Measurements from ENCODE around the gene HS3ST1.

HS3ST1 gene

DNA sequence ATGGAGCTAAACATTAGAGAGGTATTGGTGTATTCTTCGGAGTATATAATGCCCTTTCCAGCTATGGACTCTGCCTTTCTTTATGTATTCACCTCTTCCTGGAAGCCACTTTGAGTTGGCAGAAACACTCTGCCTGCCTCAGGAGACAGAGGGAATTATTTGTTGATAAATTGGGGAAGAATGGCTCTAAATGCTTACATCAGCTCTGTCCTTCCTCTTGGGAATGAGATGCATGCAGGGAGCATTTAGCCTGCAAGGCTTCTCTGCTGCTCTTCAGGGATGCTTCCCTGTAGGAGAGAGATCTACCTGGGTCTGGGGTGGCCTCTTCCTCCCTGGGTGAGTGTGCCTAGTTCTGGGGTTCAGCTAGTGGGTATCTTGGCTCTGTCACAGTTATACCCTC, 6.9 kb upstream of the HS3ST1 start:
- no peak for DNase-seq (ENCODE audit: low read depth in 2 of 2)

GRCh38 chr4:11431111-11431510, 2.4 kb upstream of the HS3ST1 start:
- no peak for DNase-seq (ENCODE audit: low read depth in 2 of 2)

DNA sequence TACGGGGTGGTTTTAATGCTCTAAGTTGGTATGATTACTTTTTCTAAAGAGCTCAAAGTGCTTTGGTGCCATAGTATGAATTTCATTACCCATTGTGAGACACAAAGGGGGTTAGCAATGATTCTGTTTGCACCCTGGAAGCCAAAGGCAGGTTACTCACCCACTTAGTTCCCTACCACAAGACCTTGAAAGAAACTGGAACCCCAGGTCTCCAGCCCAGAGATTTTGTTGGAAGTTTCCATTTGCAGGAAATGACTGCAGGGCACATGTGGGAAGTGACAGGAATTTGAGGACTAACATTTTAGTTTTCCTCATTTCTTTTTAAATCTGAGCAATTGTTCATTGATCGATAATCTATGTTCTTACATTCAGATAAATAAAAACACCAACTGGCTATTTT, 1.8 kb upstream of the HS3ST1 start:
- DNase-seq (ENCODE audit: low read depth in 2 of 2) = no peak

DNA sequence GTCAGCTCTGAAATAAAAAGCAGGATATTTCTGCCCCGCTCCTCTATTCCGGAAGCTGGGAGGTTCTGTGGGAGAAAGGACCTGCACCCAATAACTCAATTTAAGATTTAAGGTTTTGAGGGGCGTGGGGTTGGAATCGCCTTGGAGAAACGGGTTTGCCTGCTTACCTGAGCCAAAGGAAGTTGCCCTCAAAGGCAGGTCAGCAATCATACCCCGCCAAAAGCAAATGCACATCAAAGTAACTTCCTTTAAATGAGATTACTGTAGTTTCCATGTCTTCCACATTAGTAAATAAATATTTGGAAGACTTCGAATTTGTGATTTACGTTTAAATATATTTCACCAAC, 978 bp upstream of the HS3ST1 start:
- no peak for DNase-seq (ENCODE audit: low read depth in 2 of 2)

DNA sequence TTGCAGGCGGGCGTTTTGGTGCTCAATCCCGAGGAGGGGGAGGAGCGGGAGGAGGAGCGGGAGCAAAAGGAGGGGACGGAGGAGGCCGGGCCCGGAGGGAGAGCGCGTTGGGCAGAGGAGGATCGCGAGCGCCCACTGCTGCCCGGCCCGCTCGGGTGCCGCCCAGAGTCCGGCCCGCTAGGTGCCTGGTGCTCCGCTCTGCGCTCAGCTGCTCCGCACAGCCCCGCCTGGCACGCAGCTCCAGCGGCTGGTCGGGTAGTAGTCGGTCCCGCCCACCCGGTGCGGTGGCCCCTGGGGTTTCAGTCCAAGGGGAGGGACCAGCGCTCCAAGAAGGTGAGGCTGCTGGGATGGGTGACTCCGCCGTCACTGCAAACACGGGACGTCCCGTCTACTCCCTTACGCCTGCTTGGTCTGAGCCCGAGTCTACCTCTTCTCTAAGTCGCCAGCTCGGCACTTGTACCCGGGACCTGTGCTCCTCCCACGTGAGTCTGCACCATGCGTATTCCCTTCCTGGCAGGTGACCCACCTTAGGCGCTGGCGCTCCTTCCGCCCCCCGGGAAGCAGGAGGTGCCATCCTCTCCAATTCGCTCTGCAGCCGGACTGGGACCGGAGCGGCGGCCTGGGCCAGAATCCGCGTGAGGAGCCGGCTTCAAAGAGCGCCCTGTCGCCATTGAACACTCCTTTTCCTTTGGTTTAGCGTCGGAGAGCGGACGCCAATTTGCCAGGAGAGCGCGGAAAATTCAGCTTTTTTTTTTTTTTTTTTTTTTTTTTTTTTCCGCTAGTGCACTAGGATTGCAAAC, 405 bp upstream of the HS3ST1 start:
- DNase-seq (ENCODE audit: low read depth in 2 of 2) = no peak

DNA sequence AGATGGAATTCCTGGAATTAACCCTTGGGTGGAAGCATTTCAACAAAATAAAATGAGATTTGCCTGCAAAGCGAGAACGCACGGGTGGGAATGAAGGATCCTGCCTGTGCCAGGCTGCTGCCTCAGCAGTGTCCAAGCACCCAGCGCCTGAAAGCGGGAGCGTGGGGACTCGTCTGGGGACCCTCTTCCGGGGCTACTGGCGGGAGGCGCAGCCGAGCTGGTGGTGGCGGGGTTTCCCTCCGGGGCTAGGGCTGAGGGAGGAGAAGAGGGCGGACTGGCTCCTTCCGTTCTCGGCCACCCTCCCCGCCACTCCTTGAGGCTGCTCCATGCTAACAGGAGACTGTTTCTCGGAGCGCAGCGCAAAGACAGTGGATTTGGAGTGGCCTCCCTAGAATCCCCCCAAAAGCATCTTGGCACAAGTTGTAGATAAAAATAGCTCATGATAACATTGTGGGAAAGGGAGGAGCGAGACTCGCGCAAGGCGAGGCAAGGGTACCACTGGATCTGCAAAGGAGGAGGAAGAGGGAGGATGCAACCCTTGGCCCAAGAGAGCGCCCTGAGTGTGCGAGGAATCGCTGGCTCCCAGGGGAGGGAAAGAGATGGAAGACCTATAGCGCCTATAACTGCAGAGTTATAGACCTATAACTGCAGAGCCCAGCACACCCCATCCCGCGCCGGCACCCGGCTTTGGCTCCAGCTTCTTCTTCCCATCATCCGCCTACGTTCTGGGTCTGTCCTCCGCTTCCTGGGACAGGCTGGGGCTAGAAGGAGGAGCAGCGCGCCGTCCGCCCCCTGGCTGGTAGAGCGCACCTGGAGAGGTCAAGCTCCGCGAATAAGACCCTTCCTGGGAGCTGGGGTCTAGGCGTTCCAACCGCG, 1.3 kb downstream of the HS3ST1 start:
- DNase-seq (ENCODE audit: low read depth in 2 of 2) = no peak

- no peak for DNase-seq (ENCODE audit: low read depth in 2 of 2)
These were observed 2.0 kb downstream of the HS3ST1 start for GRCh38 chr4:11426731-11427120.

DNA sequence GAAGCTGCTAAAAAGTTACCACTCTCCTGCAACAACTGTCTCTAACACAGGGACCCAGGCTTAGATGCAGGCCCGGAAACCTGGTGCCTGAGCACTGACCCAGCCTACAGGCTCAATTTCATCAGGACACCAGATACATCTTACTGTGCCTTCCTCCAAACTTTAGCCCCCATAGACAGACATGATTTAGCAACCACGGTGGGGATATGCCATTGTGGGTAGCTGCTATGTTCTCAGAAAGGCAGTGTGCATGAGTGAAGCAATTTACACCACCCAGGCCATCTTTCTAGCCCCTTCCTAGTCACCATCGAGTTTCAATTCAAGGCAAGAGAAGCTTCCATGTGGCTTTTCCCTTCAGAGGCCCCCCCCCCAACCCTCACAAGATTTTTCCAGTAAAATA, 2.7 kb downstream of the HS3ST1 start:
- no peak for DNase-seq (ENCODE audit: low read depth in 2 of 2)

DNA sequence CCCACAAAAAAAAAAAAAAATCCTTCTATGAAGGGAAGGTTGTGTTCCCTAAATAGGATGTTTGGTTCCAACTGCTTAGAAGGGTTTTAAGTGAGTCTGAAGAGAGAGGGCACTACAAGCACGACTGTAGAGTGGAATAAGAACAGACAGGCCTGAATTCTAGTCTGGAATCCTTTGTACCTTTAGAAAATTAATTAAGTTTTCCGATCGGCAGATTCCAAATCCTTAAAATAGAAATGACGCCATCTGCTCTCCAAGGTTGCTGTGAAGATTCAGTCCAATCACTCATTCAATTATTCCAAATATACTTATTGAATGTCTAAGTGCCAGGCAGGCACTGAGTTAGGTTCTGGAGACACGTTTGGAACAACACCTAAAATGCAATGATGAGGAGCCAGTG, 3.8 kb downstream of the HS3ST1 start:
- DNase-seq (ENCODE audit: low read depth in 2 of 2) = no peak

GRCh38 chr4:11424000-11424399, 4.7 kb downstream of the HS3ST1 start:
- no peak for DNase-seq (ENCODE audit: low read depth in 2 of 2)

DNA sequence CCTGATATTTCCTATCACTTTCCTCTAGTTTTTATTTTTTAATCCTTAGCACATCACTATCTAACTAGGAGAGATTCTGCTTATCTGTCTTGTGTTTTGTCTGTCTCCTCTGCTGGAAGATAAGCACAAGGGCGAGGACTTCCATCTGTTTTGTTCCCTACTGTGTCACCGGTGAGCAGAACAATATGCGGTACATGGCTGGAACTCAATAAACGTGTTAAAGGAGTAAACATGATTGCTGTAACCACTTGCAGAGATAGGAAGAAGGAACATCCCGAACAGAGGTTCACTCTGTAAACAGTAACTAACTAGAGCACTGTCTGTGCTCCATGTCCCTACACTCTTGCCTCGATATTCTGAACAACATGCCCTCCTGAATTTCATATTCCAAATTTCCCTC, 5.2 kb downstream of the HS3ST1 start:
- DNase-seq (ENCODE audit: low read depth in 2 of 2) = no peak

- no peak for DNase-seq (ENCODE audit: low read depth in 2 of 2)
These were observed 7.6 kb downstream of the HS3ST1 start for GRCh38 chr4:11421116-11421515.

- DNase-seq (ENCODE audit: low read depth in 2 of 2) = no peak
These were observed 8.4 kb downstream of the HS3ST1 start for GRCh38 chr4:11420327-11420726.

- DNase-seq (ENCODE audit: low read depth in 2 of 2) = no peak
These were observed 10.1 kb downstream of the HS3ST1 start for GRCh38 chr4:11418610-11419009.

GRCh38 chr4:11416767-11417113, 12.0 kb downstream of the HS3ST1 start:
- no peak for DNase-seq (ENCODE audit: low read depth in 2 of 2)

DNA sequence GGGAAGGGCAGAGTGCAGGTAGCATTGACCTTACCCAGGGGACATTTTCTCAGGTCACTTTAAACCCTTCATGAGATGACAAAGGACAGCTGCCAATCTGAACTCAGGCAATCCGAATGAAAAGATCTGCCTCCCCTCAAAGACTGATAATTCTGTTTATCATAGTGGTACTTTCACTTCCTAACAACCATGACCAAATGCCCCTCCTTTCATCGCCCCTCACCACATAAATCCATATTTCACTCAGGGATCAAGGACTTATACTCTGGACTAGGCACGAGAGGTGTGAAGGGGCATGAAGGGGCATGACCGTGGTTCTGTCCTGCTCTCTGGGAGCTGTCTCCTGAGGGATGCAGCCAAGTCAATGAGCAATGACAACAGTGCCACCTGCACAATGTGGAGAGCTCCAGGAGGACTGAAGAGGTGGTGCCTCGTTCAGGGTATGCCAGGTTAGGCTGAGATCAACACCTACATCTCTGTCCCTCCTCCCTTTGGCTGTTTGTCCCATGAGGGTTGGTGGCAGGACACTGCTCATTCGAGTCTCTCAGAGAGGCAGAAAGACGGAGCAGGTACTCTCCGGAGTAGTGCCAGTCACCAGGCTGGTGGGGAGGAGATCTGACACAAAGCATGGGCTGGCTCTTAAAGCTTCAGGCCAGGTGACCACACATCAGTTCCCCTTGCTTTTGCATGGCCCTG, 12.5 kb downstream of the HS3ST1 start:
- no peak for DNase-seq (ENCODE audit: low read depth in 2 of 2)

DNA sequence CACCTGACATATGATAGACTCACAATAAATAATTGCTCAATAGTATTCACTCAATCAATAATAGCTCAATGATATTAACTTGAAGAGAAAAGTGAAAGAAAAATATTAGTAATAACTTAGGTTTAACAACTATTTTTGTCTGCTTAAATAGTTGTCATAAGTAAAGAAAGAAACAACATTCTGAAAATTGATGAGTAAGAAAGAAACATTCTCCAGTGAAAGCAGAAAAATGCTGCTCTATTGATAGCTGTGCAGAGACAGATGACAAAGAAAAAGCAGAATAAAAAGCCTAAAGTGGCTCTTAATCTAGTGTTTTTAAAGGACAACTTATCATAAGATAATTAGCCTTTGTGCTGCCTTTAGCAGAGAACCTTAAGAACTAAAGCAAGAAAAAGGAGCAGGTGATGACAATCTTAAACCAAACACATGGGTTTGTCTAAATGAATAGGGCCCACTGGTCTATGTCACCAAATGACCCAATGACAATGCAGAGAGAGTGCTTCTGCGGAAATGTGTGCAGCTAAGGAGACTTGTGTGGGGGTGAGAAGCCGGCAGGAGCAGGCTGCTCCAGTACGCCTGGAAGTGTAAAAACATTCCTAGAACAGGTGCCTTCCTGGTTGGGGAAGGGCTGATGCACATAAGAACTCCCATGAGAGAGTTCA, 13.2 kb downstream of the HS3ST1 start:
- DNase-seq (ENCODE audit: low read depth in 2 of 2) = no peak

DNA sequence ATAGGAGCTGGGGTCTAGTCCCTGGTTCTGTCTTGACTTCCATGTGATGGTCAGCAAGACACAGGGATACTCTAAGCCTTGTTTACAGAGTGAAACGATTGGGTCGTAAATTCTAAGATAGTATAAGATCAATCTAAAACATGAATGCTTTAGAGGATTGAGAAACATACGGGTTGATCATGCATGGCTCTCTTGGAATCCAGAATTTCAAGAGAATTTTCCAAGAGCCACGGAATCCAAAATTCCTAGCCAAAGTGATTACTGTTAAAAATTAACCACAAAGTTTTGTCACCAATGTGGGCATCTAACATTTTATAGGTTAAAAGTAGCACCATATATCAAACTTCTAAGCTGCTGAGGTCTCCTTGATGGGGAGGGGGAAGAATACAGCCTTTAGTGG, 16.5 kb downstream of the HS3ST1 start:
- DNase-seq (ENCODE audit: low read depth in 2 of 2) = no peak

- DNase-seq (ENCODE audit: low read depth in 2 of 2) = no peak
These were observed 19.1 kb downstream of the HS3ST1 start for GRCh38 chr4:11409632-11410031.

GRCh38 chr4:11408233-11408967, 20.3 kb downstream of the HS3ST1 start:
- no peak for DNase-seq (ENCODE audit: low read depth in 2 of 2)

DNA sequence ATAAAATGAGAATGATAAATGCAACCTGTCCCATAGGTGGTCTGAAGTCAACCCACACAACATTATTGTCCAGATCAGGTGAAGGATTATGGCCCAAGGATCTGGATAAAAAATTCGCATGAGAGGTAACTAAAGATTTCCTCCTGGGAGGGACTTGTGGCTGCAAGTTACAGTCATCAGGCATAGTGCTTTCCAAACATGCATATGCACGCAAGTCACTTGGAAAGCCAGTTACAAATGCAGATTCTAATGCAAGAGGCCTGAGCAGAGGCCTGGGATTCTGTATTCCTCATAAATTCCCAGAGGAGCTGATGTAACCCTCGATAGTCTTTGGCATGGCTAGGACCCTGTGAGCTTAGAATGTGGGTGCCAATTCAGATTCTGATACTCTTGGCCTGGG, 21.1 kb downstream of the HS3ST1 start:
- no peak for DNase-seq (ENCODE audit: low read depth in 2 of 2)

- no peak for DNase-seq (ENCODE audit: low read depth in 2 of 2)
These were observed 24.3 kb downstream of the HS3ST1 start for GRCh38 chr4:11404431-11404830.

Data from activated CD8-positive, alpha-beta memory T cell treated with anti-CD3 and anti-CD28 coated beads for 4 hours (primary cell).